GM21360 (cell line): ENCODE data around the gene CAMK1D.

ENCODE experiments used
- ATAC-seq: cut with Tn5 transposase; IDR thresholded peaks from one replicate; pipeline ENCODE4 v1.9.1; 2021; ENCODE audit warnings: mild to moderate bottlenecking, moderate library complexity; ENCODE audit not compliant: unreplicated experiment

CAMK1D gene

GRCh38 chr10:12868229-12868628 is 518.9 kb downstream of the CAMK1D start:
- ATAC-seq = no peak

- no peak for ATAC-seq
Measured at GRCh38 chr10:12869427-12869826, 520.1 kb downstream of the CAMK1D start.

- ATAC-seq = no peak
Measured at GRCh38 chr10:12872577-12872976, 523.2 kb downstream of the CAMK1D start.

- ATAC-seq = no peak
Measured at GRCh38 chr10:12873172-12873571, 523.8 kb downstream of the CAMK1D start.

GRCh38 chr10:12874501-12874900 is 525.2 kb downstream of the CAMK1D start:
- no peak for ATAC-seq

DNA sequence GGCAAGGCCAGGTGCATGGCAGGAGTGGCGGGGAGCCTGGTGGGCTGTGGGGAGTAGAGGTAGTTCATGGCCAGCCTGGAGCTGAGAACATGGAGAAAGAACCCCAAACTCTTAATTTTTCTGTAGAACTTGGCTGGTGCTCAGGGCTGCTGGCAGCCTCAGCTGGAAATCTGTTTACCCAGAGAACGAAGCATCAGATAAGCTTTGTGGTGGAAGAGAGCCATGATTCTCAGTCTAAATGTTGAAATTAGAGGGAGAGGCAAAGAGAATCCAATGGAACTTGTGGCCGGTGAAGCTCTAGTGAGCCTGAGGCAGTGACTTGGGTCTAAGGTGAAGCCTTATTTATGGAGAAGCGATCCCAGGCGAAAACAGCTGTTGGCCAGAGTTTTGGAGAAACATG is 525.8 kb downstream of the CAMK1D start:
- no peak for ATAC-seq

- no peak for ATAC-seq
Measured at GRCh38 chr10:12876266-12876665, 526.9 kb downstream of the CAMK1D start.

- ATAC-seq = no peak
Measured at GRCh38 chr10:12877150-12877549, 527.8 kb downstream of the CAMK1D start.

DNA sequence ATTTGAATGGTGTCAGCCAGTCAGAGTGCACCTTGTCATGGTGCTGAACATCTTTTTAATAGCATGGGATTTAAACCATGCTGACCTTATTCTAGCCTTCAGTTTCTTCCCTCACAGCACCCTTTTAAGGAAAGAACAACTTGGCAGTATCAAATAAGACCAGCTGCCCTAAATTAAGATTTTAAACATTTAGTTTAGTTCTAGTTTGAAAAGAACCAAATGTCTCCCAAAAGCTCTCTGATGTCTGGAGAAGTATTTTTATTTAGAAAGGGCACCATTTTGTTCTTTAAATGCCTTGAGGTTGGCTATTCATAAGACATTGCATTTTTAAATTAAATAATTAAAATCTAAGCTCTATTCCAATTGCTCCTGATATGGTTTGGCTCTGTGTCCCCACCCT is 531.1 kb downstream of the CAMK1D start:
- no peak for ATAC-seq

GRCh38 chr10:12884851-12885250 is 535.5 kb downstream of the CAMK1D start:
- ATAC-seq = no peak
